ENCODE data around the gene DICER1.

DNA sequence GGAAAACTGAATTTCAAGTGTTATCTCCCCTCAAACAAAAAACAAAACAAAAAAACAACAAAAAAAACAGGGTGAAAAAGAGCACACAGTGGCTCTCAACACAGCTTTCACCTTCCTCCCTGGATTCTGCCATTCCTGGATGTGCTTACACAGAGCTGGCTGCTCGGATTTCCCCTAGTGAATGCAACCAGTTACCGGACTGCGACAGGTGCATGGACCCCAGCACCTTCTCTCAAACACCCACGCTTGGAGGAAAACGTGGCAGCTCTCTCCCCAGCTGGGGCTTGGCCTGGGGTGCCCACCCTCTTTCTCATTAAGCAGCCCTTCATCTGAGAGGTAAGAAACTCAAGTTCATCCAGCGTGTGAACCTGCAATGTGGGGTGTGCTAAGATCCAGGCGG, 33.5 kb upstream of the DICER1 start:
- TF ChIP-seq, protein P1, sequence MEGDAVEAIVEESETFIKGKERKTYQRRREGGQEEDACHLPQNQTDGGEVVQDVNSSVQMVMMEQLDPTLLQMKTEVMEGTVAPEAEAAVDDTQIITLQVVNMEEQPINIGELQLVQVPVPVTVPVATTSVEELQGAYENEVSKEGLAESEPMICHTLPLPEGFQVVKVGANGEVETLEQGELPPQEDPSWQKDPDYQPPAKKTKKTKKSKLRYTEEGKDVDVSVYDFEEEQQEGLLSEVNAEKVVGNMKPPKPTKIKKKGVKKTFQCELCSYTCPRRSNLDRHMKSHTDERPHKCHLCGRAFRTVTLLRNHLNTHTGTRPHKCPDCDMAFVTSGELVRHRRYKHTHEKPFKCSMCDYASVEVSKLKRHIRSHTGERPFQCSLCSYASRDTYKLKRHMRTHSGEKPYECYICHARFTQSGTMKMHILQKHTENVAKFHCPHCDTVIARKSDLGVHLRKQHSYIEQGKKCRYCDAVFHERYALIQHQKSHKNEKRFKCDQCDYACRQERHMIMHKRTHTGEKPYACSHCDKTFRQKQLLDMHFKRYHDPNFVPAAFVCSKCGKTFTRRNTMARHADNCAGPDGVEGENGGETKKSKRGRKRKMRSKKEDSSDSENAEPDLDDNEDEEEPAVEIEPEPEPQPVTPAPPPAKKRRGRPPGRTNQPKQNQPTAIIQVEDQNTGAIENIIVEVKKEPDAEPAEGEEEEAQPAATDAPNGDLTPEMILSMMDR (IDR thresholded peaks at IDR 0.05; ENCODE audit: extremely low read depth in 1 of 2, insufficient read depth in 1 of 2, low read depth in 1 of 2, low read length in 2 of 2): no peak
- no peak for TF ChIP-seq POLR2AphosphoS5 (IDR thresholded peaks at IDR 0.05; ENCODE audit: insufficient read depth, low read depth, low read length)
